ENCODE measurements around the gene PARD3B. TPM values are rescaled to one million over a fixed set of nuclear protein-coding genes. Genes with fewer than 3 reads are reported as not detected.

PARD3B gene
- total and polyA plus RNA-seq, 2 of the 13 experiments (the other 11 are each of a cell fraction or from before 2014, with no cell fraction given) = 0.71 to 2.3 TPM

- peak; percentile 32 for TF ChIP-seq ZNF142 (CRISPR knock-in tag; IDR thresholded peaks at IDR 0.05)
- no peak for TF ChIP-seq ZBTB25 (CRISPR knock-in tag; IDR thresholded peaks at IDR 0.05)
- no peak for TF ChIP-seq CEBPG (CRISPR knock-in tag; IDR thresholded peaks at IDR 0.05)
- TF ChIP-seq RXRB (CRISPR knock-in tag; IDR thresholded peaks at IDR 0.05; ENCODE audit: borderline replicate concordance) = no peak
- TF ChIP-seq ASH2L (IDR thresholded peaks at IDR 0.05; ENCODE audit: insufficient read length, low read depth, low read length) = peak; percentile 64
- TF ChIP-seq JUNB (CRISPR knock-in tag; IDR thresholded peaks at IDR 0.05; ENCODE audit: borderline replicate concordance) = no peak
- TF ChIP-seq ZNF629 (CRISPR knock-in tag; conservative IDR thresholded peaks at IDR 0.05) = no peak
- no peak; the same call in 1 of the 2 replicates for TF ChIP-seq ZSCAN20 (CRISPR knock-in tag; IDR thresholded peaks at IDR 0.05; ENCODE audit: borderline replicate concordance)
- no peak for TF ChIP-seq MLX (CRISPR knock-in tag; IDR thresholded peaks at IDR 0.05)
- TF ChIP-seq EHMT2 (IDR thresholded peaks at IDR 0.05; ENCODE audit: borderline replicate concordance, low read depth, low read length) = no peak
- TF ChIP-seq ZXDC (CRISPR knock-in tag; IDR thresholded peaks at IDR 0.05) = 0 out of 2 replicates have a peak, but pooled peaks have one; percentile 30
- 0 out of 2 replicates have a peak, but pooled peaks have one; percentile 1 for TF ChIP-seq CTCF (CRISPR knock-in tag; IDR thresholded peaks at IDR 0.05)
- 0 out of 2 replicates have a peak, but pooled peaks have one; percentile 28 for TF ChIP-seq ZNF564 (CRISPR knock-in tag; IDR thresholded peaks at IDR 0.05)
Observed at GRCh38 chr2:204544961-204545860, at the start of gene PARD3B (continued).

Measured in HepG2 (cell line).